GM19452 (cell line): Measurements from ENCODE around the gene ARPC2.
"Not testable (repeated sequence)": the region's sequence is repeated elsewhere in the genome, so short reads cannot be mapped to it uniquely, and the experiment has no call there.

Experiments used
- ATAC-seq: cut with Tn5 transposase; IDR thresholded peaks from one replicate; pipeline ENCODE4 v1.9.1; 2021; ENCODE audit not compliant: unreplicated experiment

Gene ARPC2

DNA sequence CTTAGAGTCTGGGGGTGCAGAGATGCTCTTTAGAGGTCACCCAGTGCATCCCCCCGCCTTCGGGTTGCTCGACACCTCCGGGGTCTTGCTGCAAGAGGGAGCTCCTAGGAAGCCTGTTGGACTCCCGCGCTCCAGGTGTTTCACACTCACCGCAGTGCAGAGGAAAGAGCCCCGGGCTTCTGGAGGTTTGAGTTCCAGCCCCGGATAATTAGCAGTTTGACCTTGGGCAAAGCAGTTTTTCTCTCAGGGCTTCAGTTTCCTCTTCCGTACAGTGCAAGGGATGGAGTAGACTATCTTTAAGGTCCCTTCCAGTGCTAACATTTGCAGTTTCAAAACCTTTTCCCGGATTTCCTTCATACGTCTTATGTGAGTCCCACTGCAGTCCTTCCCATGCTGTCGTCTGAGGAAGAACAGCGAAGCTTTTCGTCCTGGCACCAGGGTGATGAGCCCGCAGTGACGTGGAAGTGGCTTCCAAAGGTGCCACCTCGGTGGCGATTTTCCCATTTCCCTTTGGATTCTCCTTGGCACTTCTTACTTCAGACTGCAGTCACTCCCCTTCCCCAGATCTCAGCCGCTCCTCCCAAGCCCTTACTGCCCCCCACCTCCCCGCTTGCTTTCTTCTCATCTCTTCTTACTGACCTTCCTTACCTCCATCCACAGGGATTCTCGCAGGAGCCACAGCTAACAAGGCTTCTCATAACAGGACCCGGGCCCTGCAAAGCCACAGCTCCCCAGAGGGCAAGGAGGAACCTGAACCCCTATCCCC, 53.9 kb downstream of the ARPC2 start:
- no peak for ATAC-seq

DNA sequence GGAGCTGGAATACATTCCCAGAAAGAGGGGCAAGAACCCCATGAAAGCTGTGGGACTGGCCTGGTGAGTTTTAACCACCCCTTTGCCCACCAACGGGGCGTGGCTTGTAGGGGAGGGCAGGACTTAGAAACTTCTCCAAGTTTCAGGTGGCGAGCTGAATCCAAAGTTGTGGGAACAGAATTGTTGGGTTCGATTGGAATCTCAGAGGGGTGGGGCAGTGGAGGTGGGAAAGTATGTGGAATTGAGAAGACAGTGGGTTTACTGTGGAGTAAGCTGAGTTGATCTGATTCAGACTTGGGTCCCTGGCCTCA, 54.5 kb downstream of the ARPC2 start:
- no peak for ATAC-seq

DNA sequence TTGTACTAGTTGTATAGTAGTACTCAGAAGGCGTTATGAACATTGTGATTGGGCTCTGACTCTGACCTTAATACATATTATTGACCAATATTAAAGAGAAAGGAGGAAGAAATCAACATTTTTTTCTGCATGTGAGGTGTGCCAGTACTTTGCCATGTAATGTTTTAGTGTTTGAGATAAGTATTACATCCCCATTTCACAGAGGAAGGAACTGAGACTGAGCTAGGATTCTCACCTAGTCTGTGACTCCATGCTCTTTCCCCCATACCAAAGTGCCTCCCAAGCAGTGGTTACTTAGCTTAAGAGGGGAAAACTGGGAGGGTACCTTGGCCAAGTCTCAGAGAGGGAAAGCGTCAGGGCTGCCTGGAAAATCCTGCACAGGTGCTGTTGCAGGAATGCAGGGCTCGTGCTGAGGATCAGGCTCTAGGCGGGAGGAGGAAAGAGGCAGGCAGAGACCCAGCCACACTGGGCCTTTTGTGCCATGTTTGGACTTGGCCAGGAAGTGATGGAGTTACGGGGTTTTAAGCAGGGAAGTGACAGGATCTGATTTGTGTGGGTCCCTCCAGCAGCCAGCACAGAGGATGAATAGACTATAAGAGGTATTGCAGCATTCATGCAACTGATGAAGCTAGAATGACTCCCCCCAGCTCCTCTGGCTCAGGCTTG, 55.0 kb downstream of the ARPC2 start:
- ATAC-seq = no peak

DNA sequence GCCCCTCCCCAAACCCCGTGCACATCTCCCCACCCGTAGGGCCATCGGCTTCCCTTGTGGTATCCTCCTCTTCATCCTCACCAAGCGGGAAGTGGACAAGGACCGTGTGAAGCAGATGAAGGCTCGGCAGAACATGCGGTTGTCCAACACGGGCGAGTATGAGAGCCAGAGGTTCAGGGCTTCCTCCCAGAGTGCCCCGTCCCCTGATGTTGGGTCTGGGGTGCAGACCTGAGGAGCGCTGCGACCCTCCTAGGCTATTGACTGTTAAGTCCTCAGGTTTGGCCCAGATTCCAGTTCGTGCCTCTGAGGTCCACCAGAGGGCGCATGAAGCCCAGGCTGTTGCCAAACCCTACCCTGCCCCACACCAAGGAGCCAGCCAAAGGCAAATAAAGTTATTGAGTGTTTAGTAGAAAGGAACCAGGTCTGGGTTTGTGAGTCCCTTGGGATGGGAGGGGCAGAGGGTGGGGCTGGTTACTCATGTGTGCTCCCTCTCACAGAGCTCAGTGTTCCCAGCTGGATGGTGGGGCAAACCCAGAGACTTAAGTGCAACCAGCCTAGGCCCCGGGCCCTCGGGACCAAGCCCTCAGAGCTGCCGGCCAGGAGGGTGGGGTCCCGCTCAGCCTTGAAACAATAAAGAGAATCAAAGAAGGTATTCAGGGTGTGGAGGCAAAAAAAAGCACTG, 55.7 kb downstream of the ARPC2 start:
- ATAC-seq = no peak

DNA sequence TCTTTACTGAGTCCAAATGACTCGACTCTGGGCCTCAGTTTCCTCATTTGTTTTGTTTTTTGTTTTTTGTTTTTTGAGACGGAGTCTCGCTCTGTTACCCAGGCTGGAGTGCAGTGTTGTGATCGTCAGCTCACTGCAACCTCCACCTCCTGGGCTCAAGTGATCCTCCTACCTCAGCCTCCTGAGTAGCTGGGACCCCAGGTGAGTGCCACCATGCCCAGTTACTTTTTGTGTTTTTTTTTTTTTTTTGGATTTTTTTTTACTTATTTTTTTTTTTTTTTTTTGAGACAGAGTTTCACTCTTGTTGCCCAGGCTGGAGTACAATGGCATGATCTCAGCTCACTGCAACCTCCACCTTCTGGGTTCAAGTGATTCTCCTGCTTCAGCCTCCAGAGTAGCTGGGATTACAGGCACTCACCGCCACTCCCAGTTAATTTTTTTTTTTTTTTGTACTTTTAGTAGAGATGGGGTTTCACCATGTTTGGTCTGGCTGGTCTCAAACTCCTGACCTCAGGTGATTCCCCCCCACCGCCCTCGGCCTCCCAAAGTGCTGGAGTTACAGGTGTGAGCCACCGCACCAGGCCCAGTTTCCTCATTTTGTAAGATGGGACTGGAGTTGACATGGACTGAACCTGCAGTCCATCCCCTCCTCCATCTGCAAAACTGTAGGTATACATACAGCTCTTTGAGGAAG, 56.4 kb downstream of the ARPC2 start:
- ATAC-seq = not testable (repeated sequence)

DNA sequence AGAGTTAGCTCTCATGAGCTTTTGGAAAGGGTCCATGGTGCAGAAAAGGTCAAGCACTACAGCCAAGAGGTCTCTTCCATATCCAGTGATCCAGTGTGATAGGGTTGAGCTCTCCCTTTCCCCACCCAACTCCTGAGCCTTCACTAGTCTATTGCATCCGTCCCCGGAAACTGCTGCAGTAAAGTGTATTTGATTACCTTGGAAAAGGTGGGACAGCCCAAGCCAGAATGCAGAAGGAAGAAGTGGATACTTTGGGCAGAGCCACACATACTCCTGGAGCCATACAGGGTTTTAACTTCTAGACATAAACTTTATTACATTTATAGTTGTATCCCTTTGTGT, 56.9 kb downstream of the ARPC2 start:
- no peak for ATAC-seq

DNA sequence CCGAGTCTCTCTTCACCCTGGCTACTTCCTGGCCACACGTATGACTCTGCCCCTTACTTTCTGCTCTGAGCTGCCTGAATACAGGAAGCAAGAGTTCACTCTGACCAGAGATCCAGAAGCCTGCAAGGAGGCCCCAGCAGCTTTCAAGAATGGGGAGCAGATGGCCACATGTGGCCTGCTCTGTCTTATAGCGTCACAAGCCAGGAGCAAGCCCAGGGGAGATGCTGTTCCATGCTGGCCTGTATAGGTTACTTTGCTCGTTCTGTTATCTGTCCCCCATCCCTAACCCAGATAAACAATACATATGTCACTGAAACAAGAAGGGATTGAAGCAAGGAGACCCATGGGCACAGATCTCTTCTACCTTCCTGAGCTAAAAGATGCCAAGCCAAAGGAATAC, 57.6 kb downstream of the ARPC2 start:
- ATAC-seq = no peak

DNA sequence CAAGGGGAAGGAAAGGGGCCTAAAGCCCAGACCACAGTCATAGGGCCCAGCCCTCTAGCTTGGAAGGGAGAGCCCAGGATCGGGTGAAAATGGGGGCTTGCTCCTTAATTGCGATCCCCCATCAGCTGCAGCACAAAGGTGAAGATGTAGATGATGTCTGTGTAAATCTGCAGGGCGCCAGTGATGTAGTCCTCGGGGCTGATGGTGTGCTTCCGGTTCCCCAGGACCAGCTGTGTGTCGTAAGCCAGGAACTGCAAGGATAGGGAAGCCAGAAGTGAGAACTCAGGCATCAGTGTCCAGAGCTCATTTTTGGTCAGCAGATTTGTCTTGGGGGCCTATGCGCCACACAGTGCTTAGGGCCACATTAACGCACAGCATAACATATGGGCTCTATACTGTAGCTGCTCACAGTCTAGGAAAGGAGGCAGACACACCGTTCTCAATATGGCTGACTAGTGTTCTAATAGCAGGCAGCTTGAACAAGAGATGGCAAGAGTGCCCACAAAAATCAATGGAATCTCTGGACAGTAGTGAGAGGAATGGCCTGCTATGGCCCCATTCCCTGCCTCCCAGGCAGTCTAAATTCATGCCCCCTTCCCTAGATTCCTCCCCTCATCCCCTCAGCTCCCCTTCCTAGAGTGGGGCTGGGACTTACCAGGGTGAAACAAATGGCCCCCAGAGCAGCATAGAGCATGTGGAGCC, 58.5 kb downstream of the ARPC2 start:
- ATAC-seq = no peak

DNA sequence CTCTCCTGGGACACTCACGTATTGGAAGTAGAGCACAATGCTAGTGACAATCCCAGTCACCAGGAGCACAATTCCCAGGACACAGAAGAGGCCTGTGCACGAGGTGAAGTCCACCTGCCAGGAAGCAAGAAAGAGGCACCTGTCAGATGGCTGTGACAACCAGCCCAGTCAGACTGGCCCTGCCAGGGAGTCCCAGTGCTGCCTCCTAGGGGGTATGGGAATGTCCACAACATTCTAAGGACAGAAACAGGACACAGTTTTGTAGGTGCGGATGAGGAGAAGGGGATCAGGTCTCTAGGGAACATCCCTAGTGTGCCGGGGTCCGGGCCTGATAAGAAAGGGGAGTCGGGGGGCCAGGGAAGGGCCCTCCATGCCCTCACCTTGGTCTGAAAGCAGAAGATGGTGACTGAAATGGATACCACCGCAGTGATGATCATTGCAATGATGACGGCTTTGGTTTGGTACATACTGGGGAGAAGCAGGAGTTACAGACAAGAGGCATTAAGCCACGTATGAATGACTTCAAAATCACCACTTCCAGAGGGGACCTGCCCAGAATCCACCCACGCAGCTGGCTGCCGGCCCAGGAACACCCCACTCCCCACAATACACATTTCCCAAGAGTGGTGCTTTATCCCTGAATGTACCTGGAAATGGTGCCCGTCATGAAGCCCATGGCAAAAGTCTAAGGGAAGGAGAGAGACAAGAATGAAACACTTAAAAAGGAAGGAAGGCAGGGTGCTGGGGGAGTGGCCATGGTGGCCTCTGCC, 60.2 kb downstream of the ARPC2 start:
- ATAC-seq = no peak

DNA sequence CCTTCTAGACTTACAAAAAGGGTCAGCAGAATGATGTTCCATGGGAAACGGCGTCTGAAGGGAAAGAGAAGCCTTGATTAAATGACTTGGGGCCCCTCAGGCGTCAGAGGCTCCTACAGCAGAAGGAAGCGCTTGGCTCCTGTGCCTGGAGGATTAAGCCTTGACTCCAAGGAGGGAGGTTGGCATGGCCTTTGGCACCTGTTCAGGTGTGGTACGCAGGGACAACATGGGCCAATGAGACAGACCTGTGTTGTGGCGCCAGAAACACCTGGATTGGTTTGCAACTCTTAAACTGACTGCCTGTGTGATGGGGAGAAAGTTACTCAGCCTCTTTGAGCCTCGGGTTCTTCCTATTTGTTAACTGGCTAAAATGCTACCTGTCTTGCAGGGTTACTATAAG, 60.9 kb downstream of the ARPC2 start:
- ATAC-seq = no peak

DNA sequence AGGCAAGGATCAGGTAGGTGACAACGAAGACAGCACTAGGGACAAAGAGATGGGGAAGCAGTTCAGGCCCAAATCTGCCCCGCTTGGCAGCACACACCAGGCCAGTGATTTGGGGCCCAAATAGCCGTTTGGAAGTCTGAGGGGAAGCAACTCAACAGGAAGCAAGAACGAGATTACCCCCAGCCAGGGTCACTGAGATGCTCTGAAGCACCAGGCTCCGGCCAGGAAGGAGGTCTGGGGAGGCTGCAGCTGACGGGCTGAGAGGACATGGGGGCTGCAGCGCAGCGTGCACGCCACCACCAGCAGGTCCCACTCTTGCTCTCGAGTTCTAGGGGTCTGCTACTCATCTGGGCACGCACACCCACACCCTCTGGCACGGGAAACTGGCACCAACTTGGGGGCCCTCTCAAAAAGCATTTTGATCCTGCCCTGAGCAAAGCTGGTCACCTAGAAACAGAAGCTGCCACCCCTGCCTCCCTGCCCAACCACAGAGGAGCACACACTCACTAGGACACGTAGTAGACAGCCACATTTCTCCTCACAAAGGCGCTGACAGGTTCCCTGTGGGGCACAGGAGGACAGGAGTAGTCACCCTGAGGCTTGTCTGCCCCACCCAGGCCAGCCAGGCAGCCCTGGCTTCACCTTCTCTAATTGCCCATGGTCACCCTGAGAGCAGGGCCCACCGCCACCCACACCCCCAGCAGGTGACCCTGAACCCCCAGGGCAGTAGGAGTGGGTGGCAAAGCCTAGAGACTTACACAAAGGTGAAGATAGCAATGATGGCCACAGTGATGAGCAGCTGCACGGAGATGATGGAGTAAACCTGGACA, 61.8 kb downstream of the ARPC2 start:
- ATAC-seq = no peak

DNA sequence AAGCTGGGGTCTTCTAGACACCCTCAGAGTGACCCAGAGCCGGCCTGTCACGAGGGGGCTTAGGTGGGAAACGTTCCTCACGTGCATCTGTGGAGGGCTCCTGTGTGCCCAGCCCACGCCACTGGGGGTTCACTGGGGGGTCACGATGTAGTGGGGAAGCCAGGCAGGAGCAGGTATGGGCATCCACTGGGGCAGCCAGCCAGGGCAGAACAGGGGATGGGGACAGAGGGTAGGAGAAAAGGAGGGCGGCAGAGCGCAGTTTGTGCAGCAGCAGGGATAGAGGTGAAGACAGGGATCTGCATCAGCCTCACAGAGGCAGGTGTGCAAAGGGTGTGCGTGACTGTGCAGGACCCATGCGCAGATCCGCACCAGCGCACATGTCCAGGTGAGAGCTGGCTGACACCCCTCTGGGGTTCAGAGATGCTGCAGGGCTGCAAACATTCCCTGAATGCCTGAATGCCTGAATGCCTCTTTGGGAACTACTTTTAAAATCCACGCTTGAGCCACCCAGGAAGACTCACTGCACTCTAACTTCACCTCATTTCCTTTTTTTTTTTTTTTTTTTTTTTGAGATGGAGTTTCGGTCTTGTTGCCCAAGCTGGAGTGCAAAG, 63.4 kb downstream of the ARPC2 start:
- ATAC-seq = no peak

DNA sequence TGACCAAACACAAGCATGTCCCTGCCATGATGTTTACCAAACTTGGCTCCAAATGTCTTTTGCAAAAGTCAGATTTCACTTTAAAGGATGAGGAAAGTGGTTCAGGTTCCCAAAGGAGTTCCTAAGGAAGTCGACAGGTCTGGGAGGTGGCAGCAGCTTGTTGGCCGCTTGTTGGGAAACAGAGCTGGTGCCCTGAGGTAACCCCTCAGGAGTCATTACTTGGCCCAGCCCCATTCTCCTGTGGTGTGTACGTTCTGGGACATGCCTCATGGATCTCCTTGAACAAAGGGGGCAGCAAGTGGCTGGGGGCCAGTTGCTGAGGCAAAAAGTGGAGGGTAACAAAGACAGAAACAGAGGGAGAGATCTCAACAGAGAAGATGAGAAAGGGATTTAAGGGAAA, 64.5 kb downstream of the ARPC2 start:
- no peak for ATAC-seq

DNA sequence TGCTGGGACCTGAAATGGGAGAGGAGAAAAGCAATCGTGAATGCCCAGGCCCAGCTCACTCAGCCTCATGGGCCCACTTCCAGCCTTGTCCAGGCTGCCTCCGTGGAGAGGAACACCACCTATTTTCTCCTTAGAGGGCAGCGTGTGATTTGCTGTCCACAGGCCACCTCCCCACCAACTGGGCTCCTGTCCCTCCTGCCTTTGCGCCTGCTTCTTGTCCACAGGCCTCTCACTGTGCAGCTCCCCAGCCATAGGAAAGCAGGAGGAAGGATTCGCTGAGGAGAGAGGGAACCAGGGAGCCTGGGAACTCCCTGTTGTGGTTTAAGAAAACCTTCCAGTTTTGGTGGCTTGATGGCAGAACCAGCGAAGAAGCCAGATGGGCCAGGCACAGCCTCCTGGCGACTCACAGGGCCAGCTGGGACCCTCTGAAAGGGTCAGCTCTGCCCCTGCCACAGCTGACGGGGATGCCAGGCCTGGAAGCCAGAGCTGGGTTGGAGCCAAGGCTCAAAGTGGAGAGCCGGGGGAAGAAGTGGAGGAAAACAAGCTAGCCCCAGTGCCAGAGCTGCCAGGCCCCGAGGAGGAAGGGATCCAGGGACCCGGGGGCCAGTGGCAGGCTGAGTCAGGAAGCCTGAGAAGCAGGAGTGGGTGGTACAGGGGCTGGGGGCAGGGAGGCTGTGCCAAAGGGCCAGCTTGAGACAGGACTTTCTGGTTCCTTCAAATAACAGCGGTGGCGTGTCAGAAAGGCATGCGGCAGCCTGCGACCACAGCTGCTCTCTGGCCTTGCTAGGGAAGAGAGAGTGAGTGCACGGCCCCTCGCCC, 65.4 kb downstream of the ARPC2 start:
- no peak for ATAC-seq

DNA sequence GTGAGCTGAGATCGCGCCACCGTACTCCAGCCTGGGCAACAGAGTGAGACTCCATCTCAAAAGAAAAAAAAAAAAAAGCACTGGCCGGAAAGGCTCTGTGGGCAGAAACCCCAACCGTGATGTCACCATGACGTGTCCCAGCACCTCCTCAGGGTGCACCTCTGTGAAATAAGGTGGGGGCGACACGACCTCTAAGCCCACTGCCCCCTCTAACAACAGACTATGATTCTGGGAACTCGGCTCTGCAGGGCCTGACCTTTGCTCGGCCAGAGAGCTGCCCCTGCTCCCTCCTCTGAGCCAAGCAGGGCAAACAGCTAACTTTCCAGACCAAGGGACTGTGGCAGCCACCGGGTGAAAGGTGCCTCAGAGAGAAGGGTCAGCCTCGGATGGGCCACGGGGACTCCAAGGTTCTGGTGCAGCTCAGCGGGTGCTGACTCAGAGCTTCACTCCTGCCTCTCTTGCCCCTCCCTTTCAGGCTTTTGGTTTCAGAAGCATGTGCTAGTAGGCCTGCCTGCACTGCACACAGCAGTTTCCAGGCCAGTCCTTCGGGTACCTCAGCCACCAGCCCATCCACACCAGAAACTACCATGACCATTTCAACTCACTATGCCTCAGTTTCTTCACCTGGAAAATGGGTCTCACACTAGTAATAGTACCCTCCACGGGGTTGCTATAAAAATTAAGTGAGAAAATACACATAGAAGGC, 67.3 kb downstream of the ARPC2 start:
- peak; percentile 47 for ATAC-seq

DNA sequence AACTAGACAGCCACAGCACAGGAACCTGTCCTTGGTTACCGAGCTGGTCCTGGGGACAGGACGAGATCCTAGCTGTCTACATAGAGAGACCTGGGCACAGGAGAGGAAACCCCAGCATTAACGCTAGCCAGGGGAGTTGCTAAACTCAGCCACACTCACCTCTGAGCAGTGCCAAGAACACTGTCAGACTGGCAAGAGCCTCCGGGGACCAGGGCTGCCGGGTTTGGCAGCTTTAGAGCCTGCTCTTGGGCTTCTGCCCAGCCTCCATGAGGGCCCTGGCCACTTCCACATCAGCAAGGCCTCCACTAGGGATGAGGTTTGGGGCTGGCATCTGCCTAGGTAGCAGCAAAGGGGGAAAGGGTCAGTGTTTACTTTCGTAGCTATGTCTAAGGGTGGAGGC, 68.6 kb downstream of the ARPC2 start:
- no peak for ATAC-seq

DNA sequence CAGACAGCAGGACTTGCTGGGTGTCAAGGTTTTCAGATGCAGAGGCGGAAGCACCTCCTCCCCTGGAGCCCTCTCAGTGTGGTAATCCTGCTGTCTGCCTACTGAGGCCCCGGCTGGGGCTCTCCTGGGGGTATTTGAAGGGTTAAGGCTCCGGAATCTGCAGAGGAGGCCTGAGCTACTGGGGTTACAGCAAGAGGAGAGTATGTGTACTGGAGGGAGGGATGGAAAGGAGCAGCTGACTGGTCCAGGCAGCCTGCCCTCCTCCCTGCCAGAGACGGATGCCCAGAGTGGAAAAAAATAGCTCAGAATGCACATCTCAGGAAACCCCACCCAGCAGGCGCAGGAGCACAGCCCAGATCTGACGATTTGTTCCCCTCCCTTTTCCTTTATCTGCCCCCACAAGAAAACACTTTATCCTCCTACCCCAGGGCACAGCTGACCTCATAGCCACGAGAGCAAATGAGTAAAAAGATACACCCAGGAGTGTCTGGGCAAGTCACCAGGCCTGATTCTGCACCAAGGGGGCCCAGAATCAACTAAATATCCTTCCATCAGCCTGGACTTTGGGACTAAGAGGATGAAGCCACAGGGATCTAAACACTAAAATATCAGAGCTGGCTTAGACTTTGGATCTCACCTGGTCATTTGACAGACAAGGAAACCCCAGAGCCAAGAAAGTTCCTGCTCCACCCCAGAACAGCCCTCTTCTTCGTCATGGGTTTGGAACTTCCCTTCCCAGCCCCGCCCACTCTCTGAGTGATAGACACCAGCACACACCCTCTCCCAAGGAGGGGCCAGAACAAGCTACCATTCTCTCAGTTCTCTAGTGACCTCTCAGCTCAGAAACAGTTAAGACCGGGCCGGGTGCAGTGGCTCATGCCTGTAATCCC, 69.8 kb downstream of the ARPC2 start:
- peak; percentile 64 for ATAC-seq
